SW 1271 (cell line): ENCODE data around the gene AGFG2.
"Not testable (repeated sequence)": the region's sequence is repeated elsewhere in the genome, so short reads cannot be mapped to it uniquely, and the experiment has no call there.

Source experiments
- DNase-seq, 2 experiments: peaks; one replicate each; lab custom pipeline; 2025; lab: John Stamatoyannopoulos, UW

The AGFG2 gene

GRCh38 chr7:100552532-100552931 lies 13.5 kb downstream of the AGFG2 start:
- DNase-seq = no peak

GRCh38 chr7:100553032-100553431 lies 14.0 kb downstream of the AGFG2 start:
- DNase-seq = no peak

DNA sequence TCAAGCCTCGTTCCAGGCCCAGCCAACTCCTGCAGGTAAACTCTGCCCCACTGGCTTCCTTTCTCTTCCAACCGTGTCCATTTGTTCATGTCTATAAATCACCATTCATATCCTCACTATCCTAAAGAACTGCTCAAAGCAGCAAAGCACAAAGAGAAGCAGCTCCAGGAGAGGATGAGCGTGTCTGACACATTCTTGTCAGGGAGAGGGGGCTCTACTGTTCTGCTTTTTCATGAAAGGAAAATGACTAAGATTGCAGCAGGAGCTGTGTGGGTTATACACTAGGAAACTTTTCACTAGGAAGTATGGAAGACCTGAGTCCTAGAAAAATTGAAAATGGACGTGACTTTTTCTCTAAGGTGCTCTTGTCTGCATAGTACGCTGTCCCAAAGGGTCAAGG lies 16.7 kb downstream of the AGFG2 start:
- DNase-seq = no peak

DNA sequence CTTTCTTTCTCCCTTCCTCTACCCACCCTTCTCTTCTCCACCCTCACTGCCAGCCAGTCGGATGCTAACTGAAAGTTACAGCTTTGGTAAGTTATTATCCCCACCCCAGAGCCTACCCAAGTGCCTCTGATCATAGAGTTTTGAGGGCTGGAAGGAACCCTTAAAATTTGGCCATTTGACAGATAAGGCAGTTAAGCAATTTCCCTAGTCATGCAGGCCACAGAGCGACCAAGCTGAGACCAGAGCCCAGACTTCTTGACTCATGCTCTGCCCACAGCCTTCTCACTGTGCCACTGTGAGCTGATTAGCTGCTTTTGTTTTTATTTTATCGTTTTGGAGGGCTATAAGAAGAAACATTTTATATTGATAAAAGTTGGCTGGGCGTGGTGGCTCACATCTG lies 17.5 kb downstream of the AGFG2 start:
- no peak for DNase-seq

DNA sequence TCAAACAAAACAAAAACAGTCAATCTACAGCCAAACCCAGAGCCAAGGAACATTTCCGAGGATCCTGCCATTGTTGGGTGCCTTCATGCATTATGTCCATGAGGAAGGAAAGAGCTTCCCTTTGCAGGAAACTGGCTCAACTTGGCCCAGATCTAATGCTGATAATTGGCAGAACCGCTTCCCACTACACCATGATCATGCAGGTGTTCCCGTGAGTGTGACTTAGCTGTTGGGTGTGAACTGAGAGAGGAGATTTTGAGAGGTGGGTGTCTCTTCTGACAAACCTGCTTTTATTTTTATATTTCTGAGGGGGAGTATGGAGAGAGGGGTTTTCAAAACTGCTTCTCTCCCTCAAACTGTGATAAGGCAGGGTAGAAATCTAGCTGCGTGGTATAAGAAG lies 20.1 kb downstream of the AGFG2 start:
- no peak for DNase-seq

- no peak for DNase-seq
These were observed 22.6 kb downstream of the AGFG2 start for GRCh38 chr7:100561491-100562194.

GRCh38 chr7:100562195-100563099 lies 23.4 kb downstream of the AGFG2 start:
- DNase-seq = no peak

GRCh38 chr7:100563100-100563564 lies 24.1 kb downstream of the AGFG2 start:
- DNase-seq = no peak

- peak in 1 of 2 experiments; percentile 49 for DNase-seq
These were observed 24.9 kb downstream of the AGFG2 start for GRCh38 chr7:100563809-100564400.

DNA sequence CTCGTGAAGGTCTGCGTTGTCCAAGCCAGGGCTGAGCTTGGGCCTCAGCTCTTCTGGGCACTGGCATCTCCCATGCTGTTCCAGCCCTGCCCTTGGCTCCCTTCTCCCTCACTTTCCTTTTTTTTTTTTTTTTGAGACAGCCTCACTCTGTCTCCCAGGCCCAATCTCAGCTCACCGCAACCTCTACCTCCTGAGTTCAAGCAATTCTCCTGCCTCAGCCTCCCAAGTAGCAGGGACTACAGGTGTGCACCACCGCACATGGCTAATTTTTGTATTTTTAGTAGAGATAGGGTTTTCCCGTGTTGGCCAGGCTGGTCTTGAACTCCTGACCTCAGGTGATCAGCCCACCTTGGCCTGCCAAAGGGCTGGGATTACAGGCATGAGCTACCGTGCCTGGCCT lies 25.4 kb downstream of the AGFG2 start:
- DNase-seq = not testable (repeated sequence)

DNA sequence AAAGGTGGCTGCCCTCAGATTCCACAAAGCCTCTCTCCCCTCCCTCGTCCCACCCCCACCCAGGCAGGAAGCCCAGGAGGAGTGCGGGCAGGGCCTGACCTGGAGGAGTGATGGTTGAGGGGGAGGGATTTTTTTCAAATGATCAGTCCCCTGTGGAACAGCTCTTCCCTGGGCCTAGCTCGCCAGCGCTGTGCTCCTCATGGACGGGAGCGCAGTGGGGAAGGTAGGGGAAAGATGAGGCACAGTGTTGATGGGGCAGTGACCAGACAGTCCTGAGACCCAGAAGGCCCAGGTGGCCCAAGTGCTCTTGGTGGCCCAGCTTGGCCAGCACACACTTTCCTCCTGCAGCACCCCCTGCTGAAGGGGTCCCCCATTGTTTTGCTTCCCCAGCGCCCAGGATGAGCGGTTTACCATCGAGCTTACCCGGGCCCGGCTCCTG lies 26.1 kb downstream of the AGFG2 start:
- DNase-seq = no peak

- DNase-seq = no peak
These were observed 27.1 kb downstream of the AGFG2 start for GRCh38 chr7:100566018-100566531.

- DNase-seq = no peak
These were observed 28.2 kb downstream of the AGFG2 start for GRCh38 chr7:100567031-100567730.

DNA sequence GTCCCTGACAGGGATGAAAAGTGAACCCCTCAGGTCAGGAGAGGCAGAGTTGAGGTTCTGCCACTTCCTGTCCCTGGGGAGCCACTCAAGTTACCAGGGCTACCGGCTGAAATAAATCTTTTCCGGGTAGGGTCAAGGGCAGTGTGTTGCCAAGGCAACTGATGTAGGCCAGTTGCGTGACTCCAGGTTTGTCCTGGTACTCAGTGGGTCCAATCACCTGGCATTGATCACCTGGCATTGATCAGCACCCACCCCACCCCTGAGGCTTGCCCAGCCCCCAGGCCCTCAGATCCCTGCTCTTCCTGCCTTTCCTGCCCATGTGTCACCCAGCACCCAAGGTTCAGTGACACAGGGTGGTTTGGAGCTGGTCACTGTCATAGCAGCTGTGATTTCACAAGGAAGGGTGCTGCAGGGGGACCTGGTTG lies 28.8 kb downstream of the AGFG2 start:
- no peak for DNase-seq

- DNase-seq = no peak
These were observed 29.3 kb downstream of the AGFG2 start for GRCh38 chr7:100568176-100568895.

DNA sequence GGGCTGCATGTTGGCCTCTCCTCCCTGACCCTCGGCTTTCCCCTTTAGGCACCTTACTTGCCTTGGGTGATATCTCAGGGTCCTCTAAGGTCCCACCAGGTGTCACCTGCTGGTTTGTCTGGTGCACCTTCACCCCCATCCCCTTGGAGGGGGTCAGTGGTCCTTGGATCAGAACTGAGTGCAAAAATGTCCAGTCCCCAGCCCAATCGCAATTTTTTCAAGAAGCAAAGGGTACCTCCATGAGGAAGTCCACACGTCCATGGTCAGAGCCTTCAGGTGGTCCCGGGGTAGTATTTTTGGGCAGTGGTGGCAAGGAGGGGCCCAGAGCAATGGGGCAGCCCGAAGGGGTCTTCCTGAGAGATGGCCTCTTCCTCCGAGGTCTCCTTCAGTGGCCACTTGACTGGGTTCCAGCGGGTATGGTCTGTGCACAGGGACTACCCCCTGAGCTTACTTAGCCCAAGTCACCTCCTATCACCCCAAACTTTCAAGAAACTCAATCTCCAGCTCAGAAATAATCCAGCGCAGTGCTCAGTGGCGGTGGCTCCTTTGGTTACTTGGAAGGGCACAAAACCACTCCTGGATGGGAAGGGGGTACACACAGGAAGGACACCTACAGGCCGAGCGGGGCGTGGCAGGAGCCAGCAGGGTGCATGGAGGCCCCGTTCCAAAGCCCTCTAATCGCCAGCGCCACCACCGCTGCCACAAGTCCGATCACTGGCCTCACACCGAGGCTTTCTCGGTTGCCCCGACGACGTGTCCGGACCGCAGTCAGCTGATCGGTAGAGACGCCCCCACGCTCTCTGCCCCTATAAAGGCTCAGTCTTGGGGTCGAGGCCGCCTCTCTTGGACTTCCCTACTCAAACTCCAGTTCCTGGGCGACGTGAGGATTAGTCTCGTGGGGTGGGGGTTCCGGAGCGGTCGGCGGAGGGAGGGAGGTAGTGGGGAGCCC lies 30.2 kb downstream of the AGFG2 start:
- DNase-seq = no peak

DNA sequence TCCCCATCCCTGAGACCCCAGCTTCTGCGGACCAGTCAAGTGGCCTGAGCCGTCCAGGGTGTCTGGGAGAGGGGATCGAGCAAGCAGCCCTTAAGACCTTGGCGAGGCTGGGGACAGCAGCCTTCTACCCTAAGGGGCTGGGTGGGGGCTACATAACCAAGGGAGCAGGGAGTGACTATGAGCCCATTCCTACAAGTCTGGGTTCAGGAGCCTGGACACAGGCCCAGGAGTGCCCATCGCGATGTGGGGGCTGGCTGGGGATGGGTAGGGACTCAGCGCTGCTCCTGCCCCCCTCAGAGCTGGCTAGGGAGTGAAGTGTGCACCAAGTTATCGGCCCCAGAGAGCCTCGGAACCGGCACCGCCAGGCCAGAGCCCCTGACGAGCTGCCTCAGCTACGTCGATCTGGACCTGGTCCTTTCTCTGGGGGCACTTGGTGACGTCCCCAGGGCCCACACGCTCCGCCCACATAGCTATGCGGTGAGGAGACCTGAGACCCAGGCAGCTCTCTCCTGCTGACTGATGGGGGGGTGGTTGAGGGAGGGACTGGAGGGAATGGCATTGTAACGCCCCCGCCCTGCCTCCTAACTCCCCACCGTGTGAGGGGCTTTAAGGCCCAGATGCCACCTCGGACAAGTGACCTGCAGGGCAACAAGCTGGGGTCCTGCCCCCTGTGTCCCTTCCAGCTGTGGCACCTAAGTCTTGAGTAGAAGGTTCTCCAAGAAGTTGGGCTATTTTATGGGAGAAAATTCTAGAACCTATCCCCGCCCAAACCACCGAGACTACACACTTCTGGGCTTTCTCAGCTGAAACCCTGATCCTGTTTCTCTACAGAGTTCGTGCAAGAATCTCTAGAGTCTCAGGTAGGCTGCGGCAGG lies 32.2 kb downstream of the AGFG2 start:
- no peak for DNase-seq

DNA sequence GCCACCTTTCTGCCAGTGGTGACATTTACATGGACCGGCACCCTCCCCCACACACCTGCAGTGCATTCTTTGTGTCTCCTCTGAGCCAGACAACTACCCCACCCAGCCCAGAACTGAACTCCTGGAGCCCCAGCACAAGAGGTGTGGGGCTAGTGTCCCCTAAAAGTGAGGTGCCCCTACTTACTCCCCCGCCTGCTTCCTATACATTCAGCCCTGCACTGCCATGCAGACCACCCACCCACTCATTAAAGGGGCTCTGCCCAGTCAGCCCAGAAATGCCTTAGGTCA lies 32.8 kb downstream of the AGFG2 start:
- no peak for DNase-seq

- no peak for DNase-seq
These were observed 33.4 kb downstream of the AGFG2 start for GRCh38 chr7:100572281-100572948.
